Glutamatergic neuron (in vitro differentiated cells): ENCODE results near the gene TACO1. TPM values are rescaled to one million over a fixed set of nuclear protein-coding genes. Genes with fewer than 3 reads are reported as not detected.

Experiments used
- DNase-seq: peaks from one replicate; pipeline ENCODE4 v3.0.0; 2022
- H3K27ac Mint-ChIP-seq: one replicate; pipeline ENCODE4 v1.8.0; 2020; ENCODE audit warnings: mild to moderate bottlenecking, mixed read lengths, inconsistent platforms; ENCODE audit not compliant: unreplicated experiment
- H3K27me3 Mint-ChIP-seq: one replicate; pipeline ENCODE4 v1.8.0; 2020; ENCODE audit warnings: mild to moderate bottlenecking, moderate library complexity, mixed read lengths, inconsistent platforms; ENCODE audit not compliant: unreplicated experiment
- H3K36me3 Mint-ChIP-seq: one replicate; pipeline ENCODE4 v1.8.0; 2020; ENCODE audit warnings: mild to moderate bottlenecking, mixed read lengths, inconsistent platforms; ENCODE audit not compliant: unreplicated experiment
- H3K4me1 Mint-ChIP-seq: one replicate; pipeline ENCODE4 v1.8.0; 2020; ENCODE audit warnings: mild to moderate bottlenecking, low read depth, mixed read lengths, inconsistent platforms; ENCODE audit not compliant: unreplicated experiment
- H3K4me3 Mint-ChIP-seq: one replicate; pipeline ENCODE4 v1.8.0; 2020; ENCODE audit warnings: mild to moderate bottlenecking, mixed read lengths, inconsistent platforms; ENCODE audit not compliant: unreplicated experiment
- H3K9me3 Mint-ChIP-seq: one replicate; pipeline ENCODE4 v1.8.0; 2020; ENCODE audit warnings: mild to moderate bottlenecking, moderate library complexity, mixed read lengths, inconsistent platforms; ENCODE audit not compliant: unreplicated experiment
- total RNA-seq: library from RNA; stranded (reverse); fragmentation: NEBNext Ultra II Directional; extraction: Animal tissue kit (Norgen Biotek cat#: 25700); gene quantifications from one replicate; pipeline ENCODE4 v1.2.1, GENCODE V29; 2021; ENCODE audit not compliant: unreplicated experiment
- TF ChIP-seq, protein P1 (sequence below): fragments of 200-600 bp; sonication (generic); IDR thresholded peaks from one replicate; pipeline ENCODE4 v1.5.0; 2021; ENCODE audit not compliant: partially characterized antibody, unreplicated experiment

TACO1 gene
- total RNA-seq, 1 donor from 2014 or later: 23.2 TPM

- DNase-seq: no peak
- peaks cover 10% of the 10 kb centered on the region for H3K27me3 Mint-ChIP-seq
- no peaks in the 10 kb centered on the region for H3K36me3 Mint-ChIP-seq
- TF ChIP-seq, protein P1, sequence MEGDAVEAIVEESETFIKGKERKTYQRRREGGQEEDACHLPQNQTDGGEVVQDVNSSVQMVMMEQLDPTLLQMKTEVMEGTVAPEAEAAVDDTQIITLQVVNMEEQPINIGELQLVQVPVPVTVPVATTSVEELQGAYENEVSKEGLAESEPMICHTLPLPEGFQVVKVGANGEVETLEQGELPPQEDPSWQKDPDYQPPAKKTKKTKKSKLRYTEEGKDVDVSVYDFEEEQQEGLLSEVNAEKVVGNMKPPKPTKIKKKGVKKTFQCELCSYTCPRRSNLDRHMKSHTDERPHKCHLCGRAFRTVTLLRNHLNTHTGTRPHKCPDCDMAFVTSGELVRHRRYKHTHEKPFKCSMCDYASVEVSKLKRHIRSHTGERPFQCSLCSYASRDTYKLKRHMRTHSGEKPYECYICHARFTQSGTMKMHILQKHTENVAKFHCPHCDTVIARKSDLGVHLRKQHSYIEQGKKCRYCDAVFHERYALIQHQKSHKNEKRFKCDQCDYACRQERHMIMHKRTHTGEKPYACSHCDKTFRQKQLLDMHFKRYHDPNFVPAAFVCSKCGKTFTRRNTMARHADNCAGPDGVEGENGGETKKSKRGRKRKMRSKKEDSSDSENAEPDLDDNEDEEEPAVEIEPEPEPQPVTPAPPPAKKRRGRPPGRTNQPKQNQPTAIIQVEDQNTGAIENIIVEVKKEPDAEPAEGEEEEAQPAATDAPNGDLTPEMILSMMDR: no peak
- peaks cover 10% of the 10 kb centered on the region for H3K4me1 Mint-ChIP-seq
- H3K4me3 Mint-ChIP-seq: no peak overlapping the region
- H3K27ac Mint-ChIP-seq: no peak overlapping the region
- H3K9me3 Mint-ChIP-seq: peaks cover 3% of the 10 kb centered on the region
Observed at GRCh38 chr17:63626551-63627180, 26.0 kb downstream of the TACO1 start.

- Mint-ChIP-seq H3K36me3 (no peaks in the 10 kb centered on the region), H3K27me3 (no peaks in the 10 kb centered on the region), H3K4me3 (no peak overlapping the region), H3K9me3 (no peaks in the 10 kb centered on the region), H3K27ac (no peak overlapping the region), H3K4me1 (peaks cover 25% of the 10 kb centered on the region)
- TF ChIP-seq, protein P1: no peak
- no peak for DNase-seq
Observed at GRCh38 chr17:63629627-63630026, 28.9 kb downstream of the TACO1 start.

DNA sequence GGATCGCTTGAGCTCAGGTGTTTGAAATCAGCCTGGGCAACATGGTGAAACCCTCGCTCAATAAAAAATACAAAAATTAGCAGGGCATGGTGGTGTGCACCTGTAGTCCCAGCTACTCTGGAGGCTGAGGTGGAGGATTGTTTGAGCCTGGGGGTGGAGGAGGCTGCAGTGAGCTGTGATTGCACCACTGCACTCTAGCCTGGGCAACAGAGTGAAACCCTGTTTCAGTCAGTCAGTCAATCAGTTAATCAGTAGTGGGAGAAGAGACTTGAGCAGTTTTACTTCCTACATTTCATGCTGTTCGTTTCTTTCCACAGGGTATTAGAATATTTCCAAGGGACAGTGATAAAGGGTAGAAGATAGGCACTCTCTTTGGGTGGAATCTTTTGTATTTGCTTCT lies 30.4 kb downstream of the TACO1 start:
- no peaks in the 10 kb centered on the region for H3K36me3 Mint-ChIP-seq
- H3K27me3 Mint-ChIP-seq: no peaks in the 10 kb centered on the region
- H3K27ac Mint-ChIP-seq: no peak overlapping the region
- H3K9me3 Mint-ChIP-seq: no peaks in the 10 kb centered on the region
- no peak for DNase-seq
- peaks cover 22% of the 10 kb centered on the region for H3K4me1 Mint-ChIP-seq
- no peak overlapping the region for H3K4me3 Mint-ChIP-seq
- TF ChIP-seq, protein P1: no peak

DNA sequence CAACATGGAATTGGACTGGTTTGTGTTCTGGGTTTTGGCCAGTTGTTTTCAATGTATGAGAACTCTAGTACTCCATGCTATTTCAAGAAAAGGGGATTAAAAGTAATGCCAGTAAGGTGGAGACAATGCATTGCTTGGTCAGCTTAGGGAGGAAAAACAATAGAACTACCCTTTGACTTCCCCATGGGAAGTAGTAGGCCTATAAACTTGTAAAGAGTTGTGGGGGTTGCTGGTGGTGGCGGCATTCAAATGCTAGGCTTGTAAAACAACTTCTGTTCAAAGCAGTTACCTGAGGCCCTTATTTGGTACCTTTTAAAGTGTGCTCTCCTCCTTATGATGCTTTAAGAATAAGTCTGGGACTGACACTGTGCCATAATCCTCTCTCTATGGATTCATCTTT lies 30.9 kb downstream of the TACO1 start:
- TF ChIP-seq, protein P1: no peak
- Mint-ChIP-seq H3K27me3 (peaks cover 2% of the 10 kb centered on the region), H3K36me3 (no peaks in the 10 kb centered on the region), H3K4me1 (peaks cover 20% of the 10 kb centered on the region), H3K27ac (no peak overlapping the region), H3K9me3 (no peaks in the 10 kb centered on the region), H3K4me3 (no peak overlapping the region)
- no peak for DNase-seq

GRCh38 chr17:63633742-63634141 lies 33.0 kb downstream of the TACO1 start:
- H3K27ac Mint-ChIP-seq: peak overlapping the region; percentile 88
- DNase-seq: no peak
- TF ChIP-seq, protein P1: no peak
- H3K4me3 Mint-ChIP-seq: no peak overlapping the region
- H3K36me3 Mint-ChIP-seq: no peaks in the 10 kb centered on the region
- H3K4me1 Mint-ChIP-seq: peaks cover 17% of the 10 kb centered on the region
- peaks cover 2% of the 10 kb centered on the region for H3K27me3 Mint-ChIP-seq
- no peaks in the 10 kb centered on the region for H3K9me3 Mint-ChIP-seq
